ENCODE measurements around the gene GCAT.
A peak's percentile ranks its signal among the peaks of the same experiment; 100 is the strongest.
"Not testable (repeated sequence)": the region's sequence is repeated elsewhere in the genome, so short reads cannot be mapped to it uniquely, and the experiment has no call there.

Gene GCAT

DNA sequence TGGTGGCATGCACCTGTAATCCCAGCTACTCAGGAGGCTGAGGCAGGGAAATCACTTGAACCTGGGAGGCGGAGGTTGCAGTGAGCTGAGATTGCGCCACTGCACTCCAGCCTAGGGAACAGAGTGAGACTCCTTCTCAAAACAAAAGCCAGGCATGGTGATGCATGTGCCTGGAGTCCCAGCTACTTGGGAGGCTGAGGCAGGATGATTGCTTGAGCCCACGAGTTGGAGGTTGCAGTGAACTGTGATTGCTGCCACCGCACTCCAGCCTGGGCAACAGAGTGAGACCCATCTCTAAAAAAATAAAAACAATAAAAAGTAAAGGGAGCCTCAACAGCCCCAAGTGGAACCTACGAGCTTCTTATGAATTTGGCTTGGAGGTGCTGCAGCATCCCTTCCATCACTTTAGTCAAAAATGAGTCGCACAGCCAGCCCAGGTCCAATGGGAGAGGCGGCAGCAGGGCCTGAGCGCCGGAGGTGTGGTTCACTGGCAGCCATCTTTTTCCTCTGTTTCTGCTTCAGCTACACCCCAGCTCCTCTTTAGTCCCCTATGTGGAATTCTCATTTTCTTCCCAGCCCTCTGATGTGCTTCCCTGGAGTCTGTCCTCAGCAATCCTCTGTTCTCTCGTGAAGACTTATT, 29.2 kb upstream of the GCAT start:
- DNase-seq (ENCODE audit: low read depth, low spot score): no peak
- H3K4me3 ChIP-seq (ENCODE audit: low read length): no peak overlapping the region

DNA sequence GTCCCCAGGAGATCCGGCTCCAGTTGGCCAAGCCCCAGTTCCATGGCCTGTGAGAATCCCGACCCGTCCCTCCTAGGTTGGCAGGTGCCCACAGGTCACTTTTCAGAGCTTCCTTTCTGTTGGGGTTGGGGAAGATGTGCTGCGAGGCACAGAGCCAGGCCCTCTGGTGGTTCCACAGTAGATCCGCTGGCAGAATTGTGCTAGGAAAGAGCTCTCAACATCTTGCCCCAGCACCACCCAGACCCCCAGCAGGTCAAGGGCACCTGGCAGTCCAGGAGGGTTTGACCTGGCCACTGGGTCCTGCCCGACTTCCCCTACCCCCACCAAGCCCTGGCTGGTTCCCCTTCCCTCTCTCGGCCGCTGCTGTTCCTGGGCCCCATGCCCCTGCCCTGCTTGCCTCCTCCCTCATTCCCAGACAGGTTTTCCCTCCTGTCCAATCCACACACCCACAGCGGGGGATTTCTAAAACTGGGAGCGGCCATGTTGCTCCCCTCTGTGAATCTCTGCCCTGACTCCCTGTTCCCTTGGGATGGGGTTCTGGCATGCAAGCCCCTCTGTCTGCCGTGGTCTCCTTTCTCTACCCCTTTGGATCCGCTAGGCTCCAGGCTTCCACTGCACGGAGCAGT, 26.2 kb upstream of the GCAT start:
- H3K4me3 ChIP-seq (ENCODE audit: low read length): no peak overlapping the region
- DNase-seq (ENCODE audit: low read depth, low spot score): no peak

DNA sequence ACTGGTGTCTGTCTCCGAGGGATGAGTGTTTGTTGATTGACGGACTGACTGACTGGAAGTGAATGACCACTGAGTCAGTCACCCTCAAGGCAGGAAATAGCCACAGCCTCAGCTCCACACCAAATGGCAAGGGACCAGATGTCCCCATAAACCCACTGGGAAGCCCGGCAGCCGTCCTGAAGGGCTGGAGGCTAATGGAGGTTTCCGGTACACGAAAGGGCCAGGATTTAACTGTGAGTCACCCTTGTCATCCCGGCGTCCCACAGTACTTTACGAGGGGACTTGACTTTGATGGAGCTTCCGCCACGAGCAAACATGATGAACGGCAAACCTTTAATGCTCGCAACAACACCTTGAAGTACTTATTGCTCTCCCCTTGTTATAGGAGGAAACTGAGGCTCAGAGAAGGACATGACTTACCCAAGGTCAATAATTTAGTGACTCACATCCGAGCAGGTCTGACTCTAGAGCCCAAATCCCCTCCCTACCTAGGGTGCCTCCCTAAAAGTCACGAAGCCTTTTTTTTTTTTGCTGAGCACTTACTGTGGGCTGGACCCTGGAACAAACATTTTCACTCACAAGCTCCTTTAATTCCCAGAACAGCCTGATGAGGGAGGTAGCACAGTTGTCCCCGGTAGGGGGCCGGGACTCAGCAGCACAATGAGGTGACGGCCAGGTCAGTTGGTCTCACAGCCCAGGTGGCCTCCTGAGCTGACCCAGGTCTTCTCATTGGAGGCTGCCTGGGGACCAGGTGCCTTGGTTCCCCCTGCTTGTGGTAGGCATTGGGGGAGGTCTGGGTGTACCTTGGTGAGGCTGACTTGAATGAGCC, 25.2 kb upstream of the GCAT start:
- no peak overlapping the region for H3K4me3 ChIP-seq (ENCODE audit: low read length)
- no peak for DNase-seq (ENCODE audit: low read depth, low spot score)

DNA sequence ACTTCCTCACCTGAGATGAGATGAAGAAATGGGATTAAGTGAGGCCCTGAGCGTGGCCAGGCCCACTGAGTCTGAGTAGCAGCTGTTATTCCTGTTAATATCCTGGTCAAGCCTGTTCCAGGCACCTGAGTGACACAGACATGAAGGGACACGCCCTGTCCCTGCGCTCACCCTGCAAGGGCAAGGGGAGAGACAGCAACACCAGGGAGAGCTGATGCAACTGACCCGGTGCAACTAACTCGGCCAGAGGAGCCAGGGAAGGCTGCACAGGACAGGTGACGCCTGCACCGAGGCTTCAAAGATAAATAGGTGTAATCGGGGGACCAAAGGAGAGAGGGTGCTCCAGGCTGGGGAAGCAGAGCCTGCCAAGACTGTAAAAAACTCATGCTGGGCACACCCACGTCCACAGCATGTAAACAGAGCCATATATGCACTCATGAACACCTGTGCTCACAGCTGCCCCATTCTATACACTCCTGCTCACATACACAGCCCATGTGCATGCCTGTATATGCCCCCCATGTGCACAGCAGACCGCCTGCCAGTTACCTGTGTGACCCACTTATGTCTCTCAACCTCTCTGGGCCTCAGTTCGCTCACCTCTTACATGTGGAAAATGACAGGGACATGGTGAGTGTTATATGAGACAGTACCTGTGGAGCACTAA, 22.8 kb upstream of the GCAT start:
- no peak for DNase-seq (ENCODE audit: low read depth, low spot score)
- H3K4me3 ChIP-seq (ENCODE audit: low read length): no peak overlapping the region

DNA sequence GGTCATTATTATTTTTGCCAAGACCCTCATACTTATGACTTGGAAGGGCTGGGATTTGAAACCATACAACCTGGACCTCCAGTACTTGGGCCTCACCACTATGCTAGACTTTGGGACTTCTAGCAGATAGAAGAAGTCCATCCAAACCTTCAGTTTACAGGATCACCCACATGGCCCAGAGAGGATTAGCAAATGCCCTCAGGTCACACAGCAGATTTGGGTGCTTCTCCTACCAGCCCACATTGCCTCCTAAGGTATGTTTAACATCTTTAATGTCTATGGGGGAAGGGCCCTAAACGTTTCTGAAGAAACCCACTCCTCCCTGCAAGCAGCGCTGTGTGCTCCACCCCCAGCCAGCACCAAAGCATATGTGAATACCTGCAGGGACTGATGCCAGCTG, 17.5 kb upstream of the GCAT start:
- H3K4me3 ChIP-seq (ENCODE audit: low read length): no peak overlapping the region
- no peak for DNase-seq (ENCODE audit: low read depth, low spot score)

DNA sequence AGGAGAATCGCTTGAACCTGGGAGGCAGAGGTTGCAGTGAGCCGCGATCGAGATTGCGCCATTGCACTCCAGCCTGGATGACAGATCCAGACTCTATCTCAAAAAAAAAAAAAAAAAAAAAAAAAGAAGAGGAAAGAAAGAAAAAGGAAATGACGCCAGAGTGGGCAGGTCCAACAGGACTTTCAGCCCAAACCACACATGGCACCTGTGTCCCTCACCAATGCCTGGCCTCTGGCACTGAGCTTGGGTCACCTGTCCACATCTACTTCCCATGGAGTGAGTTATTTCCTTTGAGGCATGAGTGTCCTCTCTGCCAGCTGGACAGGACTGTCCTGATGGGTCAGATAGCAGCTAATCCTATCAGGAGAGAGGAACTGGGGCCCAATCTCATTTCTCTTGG, 15.2 kb upstream of the GCAT start:
- DNase-seq (ENCODE audit: low read depth, low spot score): no peak
- H3K4me3 ChIP-seq (ENCODE audit: low read length): no peak overlapping the region

DNA sequence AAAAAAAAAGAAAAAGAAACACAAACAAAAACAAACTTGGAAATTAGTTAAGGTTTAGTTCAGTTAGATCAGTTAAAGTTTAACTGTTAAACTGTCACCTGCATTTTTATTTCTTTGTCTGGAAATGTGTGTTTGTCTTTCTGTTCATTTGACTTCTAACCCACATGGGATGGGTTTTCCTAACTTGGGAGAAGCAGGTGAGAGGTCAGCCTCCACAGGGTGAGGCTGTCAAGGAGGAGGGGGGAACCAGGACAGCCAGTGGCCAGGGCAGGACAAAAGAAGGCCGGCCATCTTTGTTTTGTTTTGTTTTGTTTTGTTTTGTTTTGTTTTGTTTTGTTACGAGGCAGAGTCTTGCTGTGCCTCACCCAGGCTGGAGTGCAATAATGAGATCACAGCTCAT, 13.4 kb upstream of the GCAT start:
- no peak overlapping the region for H3K4me3 ChIP-seq (ENCODE audit: low read length)
- DNase-seq (ENCODE audit: low read depth, low spot score): no peak

DNA sequence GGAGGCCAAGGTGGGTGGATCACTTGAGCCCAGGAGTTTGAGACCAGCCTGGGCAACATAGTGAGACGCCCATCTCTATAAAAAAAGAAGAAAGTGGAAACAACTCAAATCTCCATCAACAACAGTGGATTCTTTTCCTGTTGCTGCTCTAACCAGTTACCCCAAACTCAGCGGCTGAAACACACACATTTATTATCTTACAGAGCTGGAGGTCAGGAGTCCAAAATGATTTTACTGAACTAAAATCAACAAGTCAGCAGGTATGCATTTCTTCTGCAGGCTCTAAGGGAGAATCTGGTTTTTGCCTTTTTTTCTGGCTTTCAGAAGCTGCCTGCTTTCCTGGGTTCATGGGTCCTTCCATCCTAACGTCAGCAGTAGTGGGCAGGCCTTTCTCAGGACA, 11.7 kb upstream of the GCAT start:
- DNase-seq (ENCODE audit: low read depth, low spot score): no peak
- no peak overlapping the region for H3K4me3 ChIP-seq (ENCODE audit: low read length)

DNA sequence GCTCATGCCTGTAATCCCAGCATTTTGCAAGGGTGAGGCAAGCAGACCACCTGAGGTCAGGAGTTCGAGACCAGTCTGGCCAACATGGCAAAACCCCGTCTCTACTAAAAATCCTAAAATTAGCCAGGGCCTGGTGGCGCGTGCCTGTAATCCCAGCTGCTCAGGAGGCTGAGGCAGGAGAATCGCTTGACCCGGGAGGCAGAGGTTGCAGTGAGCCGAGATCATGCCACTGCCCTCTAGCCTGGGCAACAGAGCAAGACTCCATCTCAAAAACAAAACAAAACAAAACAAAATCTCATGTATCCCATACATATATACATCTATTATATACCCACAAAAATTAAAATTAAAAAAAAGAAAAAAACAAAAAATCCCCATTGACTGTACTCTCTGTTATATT, 10.5 kb upstream of the GCAT start:
- not testable (repeated sequence) for DNase-seq (ENCODE audit: low read depth, low spot score)

DNA sequence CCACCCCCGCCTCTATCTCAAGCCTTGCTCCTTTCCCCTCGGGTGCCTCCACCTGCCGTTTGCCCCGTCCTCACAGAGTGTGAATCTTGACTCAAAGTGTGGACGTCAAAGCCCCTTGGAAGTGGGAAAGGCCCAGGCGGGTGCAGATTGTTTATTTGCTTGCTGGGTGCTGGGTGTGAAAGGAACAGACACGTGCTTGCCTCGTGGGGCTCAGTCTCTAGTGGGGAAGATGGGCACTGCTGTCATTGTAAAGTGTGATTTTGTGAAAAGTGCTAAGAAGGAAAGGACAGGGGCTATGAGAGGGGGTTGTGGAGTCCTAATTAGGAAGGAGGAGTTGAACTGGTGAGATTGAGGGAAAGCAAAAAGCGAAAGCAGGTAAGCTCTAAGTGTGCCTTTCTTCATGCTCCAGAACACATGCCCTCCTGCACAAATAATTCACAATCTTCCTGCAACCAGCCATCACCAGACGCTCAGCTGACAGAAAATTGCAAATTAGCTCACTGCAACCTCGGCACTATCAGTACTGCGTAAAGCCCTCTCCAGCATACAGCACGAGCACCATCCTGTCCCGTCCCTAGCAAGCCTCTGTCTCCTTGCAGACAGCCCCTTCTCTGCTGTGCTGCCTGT, 9.7 kb upstream of the GCAT start:
- H3K4me3 ChIP-seq (ENCODE audit: low read length): no peak overlapping the region
- DNase-seq (ENCODE audit: low read depth, low spot score): no peak

More for the DNA sequence above, 10.5 kb upstream of the GCAT start:
- not testable (repeated sequence) for H3K4me3 ChIP-seq (ENCODE audit: low read length)

DNA sequence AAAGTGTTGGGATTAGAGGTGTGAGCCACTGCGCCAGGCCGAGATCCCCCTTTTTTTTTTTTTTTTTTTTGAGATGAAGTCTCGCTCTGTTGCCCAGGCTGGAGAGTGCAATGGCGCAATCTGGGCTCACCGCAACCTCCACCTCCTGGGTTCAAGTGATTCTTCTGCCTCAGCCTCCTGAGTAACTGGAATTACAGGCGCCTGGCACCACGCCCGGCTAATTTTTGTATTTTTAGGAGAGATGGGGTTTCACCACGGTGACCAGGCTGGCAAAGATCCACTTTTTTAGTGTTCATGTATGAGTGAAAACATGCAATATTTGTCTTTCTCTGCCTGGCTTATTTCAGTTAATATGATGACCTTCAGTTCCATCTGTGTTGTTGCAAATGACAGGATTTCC, 7.8 kb upstream of the GCAT start:
- not testable (repeated sequence) for H3K4me3 ChIP-seq (ENCODE audit: low read length); DNase-seq (ENCODE audit: low read depth, low spot score)

DNA sequence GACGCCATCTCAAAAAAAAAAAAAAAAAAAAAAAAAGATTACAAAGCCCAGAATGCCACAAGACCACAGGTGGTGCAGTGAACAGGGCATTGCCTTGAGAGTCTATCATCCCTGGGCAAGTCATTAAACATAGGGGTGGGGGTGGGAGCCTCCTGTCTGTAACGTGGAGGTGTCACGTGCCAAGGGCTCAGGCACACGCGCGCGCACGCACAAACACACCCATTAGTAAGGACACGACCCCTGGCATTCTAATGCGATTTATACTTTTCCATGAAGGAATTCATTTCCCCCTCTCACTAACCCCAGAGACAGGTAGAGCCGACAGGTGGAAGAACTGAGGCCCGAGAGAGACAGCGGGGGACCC, 5.8 kb upstream of the GCAT start:
- no peak for DNase-seq (ENCODE audit: low read depth, low spot score)

DNA sequence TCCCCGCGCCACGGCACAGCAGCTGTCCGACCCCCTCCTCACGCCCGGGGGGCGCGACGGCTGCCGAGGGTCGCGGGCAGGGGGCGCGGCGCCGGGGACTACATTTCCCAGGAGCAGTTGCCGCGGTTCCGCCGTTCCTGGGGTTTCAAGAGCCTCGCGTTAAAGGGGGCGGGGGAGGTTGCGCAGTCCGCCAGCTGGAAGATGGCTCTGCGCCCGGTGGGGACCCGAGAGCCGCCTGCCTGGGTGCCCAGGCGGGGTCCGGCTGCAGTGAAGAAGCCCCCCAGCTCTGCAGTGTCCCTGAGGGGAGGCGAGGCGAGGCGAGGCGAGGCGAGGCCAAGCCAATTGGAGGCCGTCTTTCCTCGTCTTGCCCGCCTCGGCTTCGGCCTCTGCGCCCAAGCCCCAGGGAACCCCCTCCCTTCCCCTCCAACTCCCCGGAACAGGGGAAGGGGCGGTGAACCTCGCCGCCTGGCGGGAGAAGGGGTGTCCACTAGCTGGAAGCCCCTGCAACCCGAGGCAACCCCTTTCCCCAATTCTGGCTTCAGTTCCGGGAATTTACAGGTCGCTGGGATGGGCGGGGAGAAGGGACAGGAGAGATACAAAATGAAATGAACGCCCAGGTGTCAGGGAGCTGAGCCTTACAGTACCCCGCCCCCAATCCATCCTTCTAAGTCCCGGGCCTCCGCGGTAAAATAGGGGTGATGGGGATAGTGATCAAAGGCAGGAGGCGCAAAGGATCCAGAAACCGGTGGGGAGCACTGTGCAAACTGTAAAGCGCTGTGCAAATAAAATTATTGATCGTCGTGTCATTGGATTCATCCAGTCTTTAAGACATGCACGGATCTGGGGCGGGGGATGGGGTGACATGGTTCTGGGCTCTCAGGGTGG, 5.2 kb upstream of the GCAT start:
- H3K4me3 ChIP-seq (ENCODE audit: low read length): peak overlapping the region; percentile 53
- DNase-seq (ENCODE audit: low read depth, low spot score): no peak

More for the DNA sequence above, 5.8 kb upstream of the GCAT start:
- H3K4me3 ChIP-seq (ENCODE audit: low read length): peak overlapping the region; percentile 53

DNA sequence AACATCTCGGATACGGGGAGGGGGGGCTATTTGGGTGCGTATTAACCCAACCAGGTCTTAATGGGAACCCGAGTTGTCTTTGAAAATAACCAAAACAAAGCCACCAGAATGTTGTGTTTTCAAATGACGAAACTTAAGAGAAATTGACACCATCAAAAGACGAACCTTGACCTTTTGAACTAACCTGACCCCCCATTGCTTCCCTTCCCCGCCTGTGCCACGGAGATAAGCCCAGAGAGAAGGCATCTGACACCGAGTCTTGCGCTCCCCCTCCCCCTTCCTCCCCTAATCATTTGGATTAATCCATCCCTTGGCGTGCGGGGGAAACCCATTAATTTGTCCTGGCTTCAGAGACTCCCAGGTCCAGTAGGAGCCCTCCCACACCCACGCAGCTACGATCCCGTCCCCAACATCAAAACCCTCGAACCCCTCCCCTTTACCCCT, 4.5 kb upstream of the GCAT start:
- H3K4me3 ChIP-seq (ENCODE audit: low read length): no peak overlapping the region; the same call in 1 of the 2 replicates
- DNase-seq (ENCODE audit: low read depth, low spot score): no peak

DNA sequence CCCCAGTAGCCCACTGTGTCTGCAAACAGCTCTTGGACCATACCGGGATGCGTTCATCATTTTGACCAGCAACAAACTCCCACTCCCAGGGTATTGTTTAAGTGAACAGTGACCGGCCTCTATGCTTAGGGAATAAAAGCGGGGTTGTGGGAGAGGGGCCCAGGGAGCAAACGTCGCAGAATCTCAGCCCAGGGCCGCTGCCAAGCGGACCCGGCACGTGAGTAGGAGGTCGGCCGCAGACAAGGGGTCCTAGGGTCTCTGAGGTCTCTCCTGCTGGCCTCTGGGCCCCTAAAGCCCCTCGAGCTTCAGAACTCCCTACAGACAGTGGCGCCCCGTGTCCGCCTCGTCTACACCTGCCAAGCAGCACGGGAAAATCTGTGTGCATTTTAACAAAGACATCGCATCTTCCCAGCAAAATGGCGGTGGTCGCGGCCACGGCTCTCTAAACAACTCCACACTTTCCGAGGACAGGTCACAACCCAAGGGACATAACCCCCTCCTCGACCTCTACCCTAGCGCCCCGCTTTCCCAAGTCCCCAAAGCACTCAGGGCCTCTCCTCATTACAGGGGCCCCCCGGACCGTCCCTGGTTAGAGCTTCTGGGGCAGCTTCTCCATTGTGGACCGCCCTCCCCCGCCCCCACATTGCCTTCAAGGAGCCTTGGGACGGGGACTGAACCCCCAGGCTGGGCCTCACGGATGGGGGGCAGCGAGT, 3.9 kb upstream of the GCAT start:
- no peak for DNase-seq (ENCODE audit: low read depth, low spot score)
- peak overlapping the region; percentile 57 for H3K4me3 ChIP-seq (ENCODE audit: low read length)

DNA sequence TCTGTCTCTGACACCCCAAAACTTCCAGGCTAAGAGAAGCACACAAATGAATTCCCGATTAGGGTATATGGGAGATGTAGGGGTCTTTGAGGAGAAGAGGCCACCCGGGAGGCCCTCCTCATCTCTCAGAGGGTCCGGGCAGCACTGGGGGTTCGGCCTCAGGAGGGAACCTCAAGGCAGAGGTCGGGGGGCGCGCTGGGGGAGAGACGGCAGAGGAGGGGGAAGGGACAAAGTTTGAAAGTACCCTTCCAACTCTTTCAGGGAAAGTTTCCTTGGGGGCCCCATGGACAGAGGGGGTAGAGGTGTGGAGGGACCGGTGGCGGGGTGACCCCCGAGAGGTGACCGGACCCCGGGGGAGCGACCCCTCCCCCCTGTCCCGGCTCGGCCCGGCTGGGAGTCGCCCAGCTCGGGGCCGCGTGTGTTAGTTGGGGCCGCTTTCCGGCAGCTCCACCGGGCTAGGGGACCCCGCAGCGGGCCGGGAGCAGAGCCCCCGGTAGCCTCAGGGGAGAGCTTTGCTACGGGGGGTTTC, 3.3 kb upstream of the GCAT start:
- H3K4me3 ChIP-seq (ENCODE audit: low read length): peak overlapping the region; percentile 57
- no peak for DNase-seq (ENCODE audit: low read depth, low spot score)

DNA sequence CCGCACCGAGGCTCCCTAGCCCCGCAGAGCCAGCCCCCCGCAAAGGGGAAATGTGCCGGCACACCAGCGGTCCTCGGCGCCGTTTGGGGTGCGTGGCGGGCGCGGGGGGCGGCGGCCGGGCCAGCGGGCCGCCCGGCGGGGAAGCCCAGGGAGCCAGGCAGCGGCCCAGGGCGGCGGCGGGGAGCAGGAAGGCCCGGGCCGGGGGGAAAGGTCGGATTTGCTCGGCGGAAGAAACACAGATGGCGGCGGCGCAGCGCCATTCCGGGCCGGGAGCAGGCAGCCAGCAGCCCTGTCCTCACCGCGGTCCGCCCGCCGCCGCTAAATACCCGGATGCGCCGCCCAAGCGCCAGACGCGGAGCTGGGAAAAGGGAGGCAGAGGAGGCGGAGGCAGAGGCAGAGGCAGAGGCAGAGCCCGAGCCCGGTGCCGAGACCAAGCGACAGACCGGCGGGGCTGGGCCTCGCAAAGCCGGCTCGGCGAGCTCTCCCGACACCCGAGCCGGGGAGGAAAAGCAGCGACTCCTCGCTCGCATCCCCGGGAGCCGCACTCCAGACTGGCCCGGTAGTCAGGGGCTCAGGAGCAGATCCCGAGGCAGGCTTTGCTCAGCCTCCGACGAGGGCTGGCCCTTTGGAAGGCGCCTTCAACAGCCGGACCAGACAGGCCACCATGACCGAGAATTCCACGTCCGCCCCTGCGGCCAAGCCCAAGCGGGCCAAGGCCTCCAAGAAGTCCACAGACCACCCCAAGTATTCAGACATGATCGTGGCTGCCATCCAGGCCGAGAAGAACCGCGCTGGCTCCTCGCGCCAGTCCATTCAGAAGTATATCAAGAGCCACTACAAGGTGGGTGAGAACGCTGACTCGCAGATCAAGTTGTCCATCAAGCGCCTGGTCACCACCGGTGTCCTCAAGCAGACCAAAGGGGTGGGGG, 2.6 kb upstream of the GCAT start:
- peak; percentile 66 for DNase-seq (ENCODE audit: low read depth, low spot score)
- peak overlapping the region; percentile 57 for H3K4me3 ChIP-seq (ENCODE audit: low read length)
